Erythroblast (primary cell): ENCODE data around the gene POLA2.

Experiments
- GATA1 ChIP-seq: IDR thresholded peaks from 2 replicates; pipeline ENCODE4 v1.6.1; 2011; ENCODE audit warnings: low read depth, mild to moderate bottlenecking, control low read depth, low read length, moderate library complexity
- POLR2A ChIP-seq: IDR thresholded peaks from 2 replicates; pipeline ENCODE4 v1.6.1; 2011; ENCODE audit warnings: mild to moderate bottlenecking, low read length

GRCh38 chr11:65261591-65262380 is at the start of gene POLA2:
- TF ChIP-seq POLR2A (peak; percentile 95), GATA1 (no peak)
